DLD1 (cell line): ENCODE results near the gene CCL22.

Experiments used
- in situ Hi-C: cut with HindIII; loops from 2 replicates; pipeline ENCODE4 v1.10.0; 2017; ENCODE audit warnings: low sequenced_read_pairs

CCL22 gene

GRCh38 chr16:57345666-57346204 lies 12.8 kb upstream of the CCL22 start:
- in situ Hi-C loops = loop anchor here (10.0 kb wide), 1 partner anchor 49 kb away; no protein-coding TSS in a partner anchor

- in situ Hi-C loops = loop anchor here (10.0 kb wide), 1 partner anchor 47 kb away; no protein-coding TSS in a partner anchor
Measured at GRCh38 chr16:57347858-57348257, 10.7 kb upstream of the CCL22 start.

- in situ Hi-C loops = loop anchor here (10.0 kb wide), 1 partner anchor 46 kb away; no protein-coding TSS in a partner anchor
Measured at GRCh38 chr16:57348327-57348726, 10.3 kb upstream of the CCL22 start.

- in situ Hi-C loops = loop anchor here (10.0 kb wide), 1 partner anchor 45 kb away; no protein-coding TSS in a partner anchor
Measured at GRCh38 chr16:57349212-57350031, 9.2 kb upstream of the CCL22 start.

GRCh38 chr16:57352636-57353047 lies 5.9 kb upstream of the CCL22 start:
- in situ Hi-C loops = no loop called here

- in situ Hi-C loops = no loop called here
Measured at GRCh38 chr16:57354311-57354710, 4.3 kb upstream of the CCL22 start.

GRCh38 chr16:57355898-57356414 lies 2.6 kb upstream of the CCL22 start:
- in situ Hi-C loops = no loop called here

- in situ Hi-C loops = no loop called here
Measured at GRCh38 chr16:57356547-57356946, 2.0 kb upstream of the CCL22 start.

GRCh38 chr16:57357330-57358085 lies 1.1 kb upstream of the CCL22 start:
- in situ Hi-C loops = no loop called here

- in situ Hi-C loops = no loop called here
Measured at GRCh38 chr16:57358086-57358420, 530 bp upstream of the CCL22 start.

GRCh38 chr16:57360321-57360935 lies 1.8 kb downstream of the CCL22 start:
- in situ Hi-C loops = no loop called here

- in situ Hi-C loops = no loop called here
Measured at GRCh38 chr16:57361404-57361803, 2.8 kb downstream of the CCL22 start.

GRCh38 chr16:57364143-57364542 lies 5.6 kb downstream of the CCL22 start:
- in situ Hi-C loops = no loop called here

- in situ Hi-C loops = no loop called here
Measured at GRCh38 chr16:57366544-57367040, 8.0 kb downstream of the CCL22 start.

GRCh38 chr16:57367116-57367752 lies 8.7 kb downstream of the CCL22 start:
- in situ Hi-C loops = no loop called here

- in situ Hi-C loops = no loop called here
Measured at GRCh38 chr16:57371494-57372371, 13.2 kb downstream of the CCL22 start.

- in situ Hi-C loops = no loop called here
Measured at GRCh38 chr16:57372372-57373116, 14.0 kb downstream of the CCL22 start, which contains the start of gene CX3CL1. Gene CX3CL1 (plus strand): TSS chr16:57372490. CDS start chr16:57372569, 79 bp downstream.

- in situ Hi-C loops = no loop called here
Measured at GRCh38 chr16:57373117-57373947, 14.7 kb downstream of the CCL22 start.
